ENCODE measurements around the gene RHBDL3. TPM values are rescaled to one million over a fixed set of nuclear protein-coding genes. Genes with fewer than 3 reads are reported as not detected.

Gene RHBDL3
- total and polyA plus RNA-seq, 10 of the 15 experiments (the other 5 are each of a cell fraction or from before 2014, with no cell fraction given), result 0.04 to 0.24 (median 0.04) TPM; not detected in 5

DNA sequence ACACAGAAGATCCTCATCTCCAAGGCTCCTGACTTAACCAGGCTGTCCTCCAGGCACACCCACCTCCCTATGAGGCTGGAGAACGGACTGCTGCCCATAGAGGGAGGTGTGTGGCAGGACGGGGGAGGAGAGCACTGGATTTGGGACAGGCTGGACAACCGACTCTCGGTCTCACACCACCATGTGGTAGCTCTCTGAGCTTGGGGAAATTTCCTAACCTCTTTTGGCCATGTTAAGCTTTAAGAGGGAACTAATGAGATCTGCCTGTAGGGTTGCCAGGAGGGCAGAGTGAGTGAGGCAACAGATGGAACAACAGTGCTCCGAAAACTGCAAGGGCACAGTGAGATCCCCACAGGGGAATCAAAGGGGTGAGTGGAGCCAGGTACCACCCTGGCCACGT is 32.7 kb downstream of the RHBDL3 start:
- H4K20me1 ChIP-seq (ENCODE audit: control insufficient read depth, insufficient read depth), result no peaks in the 10 kb centered on the region; the same call in 1 of the 2 replicates
- TF ChIP-seq, protein P1, sequence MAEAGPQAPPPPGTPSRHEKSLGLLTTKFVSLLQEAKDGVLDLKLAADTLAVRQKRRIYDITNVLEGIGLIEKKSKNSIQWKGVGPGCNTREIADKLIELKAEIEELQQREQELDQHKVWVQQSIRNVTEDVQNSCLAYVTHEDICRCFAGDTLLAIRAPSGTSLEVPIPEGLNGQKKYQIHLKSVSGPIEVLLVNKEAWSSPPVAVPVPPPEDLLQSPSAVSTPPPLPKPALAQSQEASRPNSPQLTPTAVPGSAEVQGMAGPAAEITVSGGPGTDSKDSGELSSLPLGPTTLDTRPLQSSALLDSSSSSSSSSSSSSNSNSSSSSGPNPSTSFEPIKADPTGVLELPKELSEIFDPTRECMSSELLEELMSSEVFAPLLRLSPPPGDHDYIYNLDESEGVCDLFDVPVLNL (IDR thresholded peaks at IDR 0.05; ENCODE audit: low read depth, low read length), result no peak
- TF ChIP-seq RAD21 (IDR thresholded peaks at IDR 0.05; ENCODE audit: insufficient read depth, low read depth, low read length) (no peak), BCL11A (IDR thresholded peaks at IDR 0.05; ENCODE audit: low read depth, low read length) (no peak), POU2F2 (IDR thresholded peaks at IDR 0.05; ENCODE audit: borderline replicate concordance, low read depth, low read length) (no peak), IKZF1 (conservative IDR thresholded peaks at IDR 0.05) (no peak), SUPT20H (IDR thresholded peaks at IDR 0.05; ENCODE audit: borderline replicate concordance, control insufficient read depth, low read depth, low read length) (no peak), POLR2AphosphoS2 (IDR thresholded peaks at IDR 0.05; ENCODE audit: low read depth, low read length) (no peak), SMAD5 (IDR thresholded peaks at IDR 0.05; ENCODE audit: low read depth) (no peak)
- TF ChIP-seq, protein P2, sequence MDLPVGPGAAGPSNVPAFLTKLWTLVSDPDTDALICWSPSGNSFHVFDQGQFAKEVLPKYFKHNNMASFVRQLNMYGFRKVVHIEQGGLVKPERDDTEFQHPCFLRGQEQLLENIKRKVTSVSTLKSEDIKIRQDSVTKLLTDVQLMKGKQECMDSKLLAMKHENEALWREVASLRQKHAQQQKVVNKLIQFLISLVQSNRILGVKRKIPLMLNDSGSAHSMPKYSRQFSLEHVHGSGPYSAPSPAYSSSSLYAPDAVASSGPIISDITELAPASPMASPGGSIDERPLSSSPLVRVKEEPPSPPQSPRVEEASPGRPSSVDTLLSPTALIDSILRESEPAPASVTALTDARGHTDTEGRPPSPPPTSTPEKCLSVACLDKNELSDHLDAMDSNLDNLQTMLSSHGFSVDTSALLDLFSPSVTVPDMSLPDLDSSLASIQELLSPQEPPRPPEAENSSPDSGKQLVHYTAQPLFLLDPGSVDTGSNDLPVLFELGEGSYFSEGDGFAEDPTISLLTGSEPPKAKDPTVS (IDR thresholded peaks at IDR 0.05; ENCODE audit: low read depth, low read length), result no peak
- TF ChIP-seq, protein P3, sequence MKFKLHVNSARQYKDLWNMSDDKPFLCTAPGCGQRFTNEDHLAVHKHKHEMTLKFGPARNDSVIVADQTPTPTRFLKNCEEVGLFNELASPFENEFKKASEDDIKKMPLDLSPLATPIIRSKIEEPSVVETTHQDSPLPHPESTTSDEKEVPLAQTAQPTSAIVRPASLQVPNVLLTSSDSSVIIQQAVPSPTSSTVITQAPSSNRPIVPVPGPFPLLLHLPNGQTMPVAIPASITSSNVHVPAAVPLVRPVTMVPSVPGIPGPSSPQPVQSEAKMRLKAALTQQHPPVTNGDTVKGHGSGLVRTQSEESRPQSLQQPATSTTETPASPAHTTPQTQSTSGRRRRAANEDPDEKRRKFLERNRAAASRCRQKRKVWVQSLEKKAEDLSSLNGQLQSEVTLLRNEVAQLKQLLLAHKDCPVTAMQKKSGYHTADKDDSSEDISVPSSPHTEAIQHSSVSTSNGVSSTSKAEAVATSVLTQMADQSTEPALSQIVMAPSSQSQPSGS (IDR thresholded peaks at IDR 0.05; ENCODE audit: low read length), result no peak
- H3K9me3 ChIP-seq (replicated peaks; ENCODE audit: control insufficient read depth, insufficient read depth, low read length), result no peaks in the 10 kb centered on the region
- no peaks in the 10 kb centered on the region for H3K4me1 ChIP-seq (ENCODE audit: control insufficient read depth, insufficient read depth, low read length)
- DNase-seq (ENCODE audit: low read depth, low spot score), result no peak
- ChIA-PET CTCF (no interaction called here), RAD21 (ENCODE audit: unreplicated experiment) (interaction anchor here (0.7 kb wide), 1 partner anchor 397 kb away, joined by 3 read pairs; the partner anchor contains the start of gene UTP6), SMC1A (ENCODE audit: uncharacterized antibody, unreplicated experiment) (no interaction called here), POLR2A (no interaction called here)
- H3K9ac ChIP-seq (ENCODE audit: control insufficient read depth, insufficient read depth, low read length), result no peak overlapping the region
- H3K4me2 ChIP-seq (ENCODE audit: control insufficient read depth, insufficient read depth), result no peak overlapping the region
- peaks cover 0 to 2% of the 10 kb centered on the region in 2 experiments; a peak in 1 of 4 replicates for H3K27me3 ChIP-seq (replicated peaks in 1 of 2; ENCODE audit: control insufficient read depth in 2 of 2, insufficient read depth in 2 of 2, low read length in 1 of 2)
- 21% methylated on average over 6 of the region's 6 CpGs for WGBS (ENCODE audit: insufficient coverage, insufficient replicate concordance, low lambda C conversion rate, missing lambda C conversion rate)
- no peaks in the 10 kb centered on the region for H3K79me2 ChIP-seq (ENCODE audit: control insufficient read depth, insufficient read depth, low read length)
- no peaks in the 10 kb centered on the region for H3K36me3 ChIP-seq (ENCODE audit: control insufficient read depth in 2 of 2, insufficient read depth in 2 of 2, low read length in 1 of 2)
- intact Hi-C loops (cut with micrococcal nuclease; ENCODE audit: unreplicated experiment) (no loop called here), in situ Hi-C loops (cut with MboI) (no loop called here)
- FAIRE-seq, result no peak
- ATAC-seq, result no peak
- no peak overlapping the region for H2AFZ ChIP-seq (ENCODE audit: control insufficient read depth, low read depth, low read length)
- H3K4me3 ChIP-seq, result no peak overlapping the region
- no TSS peak for BruUV-seq (replicated peaks)
- H3K27ac ChIP-seq (ENCODE audit: control insufficient read depth, insufficient read depth), result no peak overlapping the region
